ENCODE results near the gene TOX2. TPM values are rescaled to one million over a fixed set of nuclear protein-coding genes. Genes with fewer than 3 reads are reported as not detected.
A peak's percentile ranks its signal among the peaks of the same experiment; 100 is the strongest.

Gene TOX2
- total RNA-seq, 1 donor from 2014 or later: 4.7 TPM

- Mint-ChIP-seq H3K9me3 (no peaks in the 10 kb centered on the region), H3K4me3 (no peak overlapping the region), H3K27me3 (peaks cover 14% of the 10 kb centered on the region), H3K36me3 (no peaks in the 10 kb centered on the region), H3K4me1 (ENCODE audit: unreplicated experiment) (no peaks in the 10 kb centered on the region), H3K27ac (peak overlapping the region; percentile 36)
- no peak for DNase-seq (ENCODE audit: extremely low spot score, unreplicated experiment)
- no peak for TF ChIP-seq CTCF (conservative IDR thresholded peaks at IDR 0.05)
These were observed 57.4 kb downstream of the TOX2 start for GRCh38 chr20:43972051-43972450.

GRCh38 chr20:43972692-43973091 is 58.0 kb downstream of the TOX2 start:
- peaks cover 16% of the 10 kb centered on the region for H3K27me3 Mint-ChIP-seq
- no peak overlapping the region for H3K4me3 Mint-ChIP-seq
- DNase-seq (ENCODE audit: extremely low spot score, unreplicated experiment): no peak
- H3K9me3 Mint-ChIP-seq: no peaks in the 10 kb centered on the region
- TF ChIP-seq CTCF (conservative IDR thresholded peaks at IDR 0.05): no peak
- H3K4me1 Mint-ChIP-seq (ENCODE audit: unreplicated experiment): no peaks in the 10 kb centered on the region
- H3K36me3 Mint-ChIP-seq: no peaks in the 10 kb centered on the region
- no peak overlapping the region for H3K27ac Mint-ChIP-seq

GRCh38 chr20:43973231-43973630 is 58.6 kb downstream of the TOX2 start:
- no peak for DNase-seq (ENCODE audit: extremely low spot score, unreplicated experiment)
- Mint-ChIP-seq H3K9me3 (no peaks in the 10 kb centered on the region), H3K4me1 (ENCODE audit: unreplicated experiment) (no peaks in the 10 kb centered on the region), H3K36me3 (no peaks in the 10 kb centered on the region), H3K4me3 (no peak overlapping the region), H3K27ac (no peak overlapping the region), H3K27me3 (peaks cover 20% of the 10 kb centered on the region)
- no peak for TF ChIP-seq CTCF (conservative IDR thresholded peaks at IDR 0.05)

- Mint-ChIP-seq H3K27ac (no peak overlapping the region), H3K36me3 (no peaks in the 10 kb centered on the region), H3K9me3 (no peaks in the 10 kb centered on the region), H3K27me3 (peaks cover 24% of the 10 kb centered on the region), H3K4me1 (ENCODE audit: unreplicated experiment) (no peaks in the 10 kb centered on the region), H3K4me3 (no peak overlapping the region)
- TF ChIP-seq CTCF (conservative IDR thresholded peaks at IDR 0.05): no peak
- DNase-seq (ENCODE audit: extremely low spot score, unreplicated experiment): no peak
These were observed 59.2 kb downstream of the TOX2 start for GRCh38 chr20:43973671-43974450.

- Mint-ChIP-seq H3K36me3 (no peaks in the 10 kb centered on the region), H3K4me3 (no peak overlapping the region)
- TF ChIP-seq CTCF (conservative IDR thresholded peaks at IDR 0.05): no peak
These were observed 60.0 kb downstream of the TOX2 start for GRCh38 chr20:43974695-43975094.

More at GRCh38 chr20:43974695-43975094, 60.0 kb downstream of the TOX2 start:
- no peak overlapping the region for H3K27ac Mint-ChIP-seq
- no peaks in the 10 kb centered on the region for H3K9me3 Mint-ChIP-seq
- H3K27me3 Mint-ChIP-seq: peaks cover 32% of the 10 kb centered on the region
- no peaks in the 10 kb centered on the region for H3K4me1 Mint-ChIP-seq (ENCODE audit: unreplicated experiment)
- no peak for DNase-seq (ENCODE audit: extremely low spot score, unreplicated experiment)
